ENCODE results near the gene KAT8.

Gene KAT8

DNA sequence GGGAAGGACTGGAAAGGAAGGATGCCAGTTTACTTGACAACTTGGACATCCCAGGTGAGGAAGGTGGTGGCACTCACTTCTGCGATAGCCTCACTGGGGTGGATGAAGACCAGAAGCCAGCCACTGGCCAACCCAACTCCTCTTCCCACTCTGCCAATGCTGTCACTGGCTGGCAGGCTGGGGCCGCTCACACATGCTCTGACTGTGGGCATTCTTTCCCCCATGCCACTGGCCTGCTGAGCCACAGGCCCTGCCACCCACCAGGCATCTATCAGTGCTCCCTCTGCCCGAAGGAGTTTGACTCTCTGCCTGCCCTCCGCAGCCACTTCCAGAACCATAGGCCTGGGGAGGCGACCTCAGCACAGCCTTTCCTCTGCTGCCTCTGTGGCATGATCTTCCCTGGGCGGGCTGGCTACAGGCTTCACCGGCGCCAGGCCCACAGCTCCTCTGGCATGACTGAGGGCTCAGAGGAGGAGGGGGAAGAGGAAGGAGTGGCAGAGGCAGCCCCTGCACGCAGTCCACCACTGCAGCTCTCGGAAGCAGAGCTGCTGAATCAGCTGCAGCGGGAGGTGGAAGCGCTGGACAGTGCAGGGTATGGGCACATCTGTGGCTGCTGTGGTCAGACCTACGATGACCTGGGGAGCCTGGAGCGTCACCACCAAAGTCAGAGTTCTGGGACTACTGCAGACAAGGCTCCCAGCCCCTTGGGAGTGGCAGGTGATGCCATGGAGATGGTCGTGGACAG is 38.7 kb upstream of the KAT8 start:
- H3K4me3 ChIP-seq (ENCODE audit: extremely low read depth, insufficient read depth, low read length, poor library complexity, severe bottlenecking): no peak overlapping the region
- H3K27ac ChIP-seq (ENCODE audit: low read depth, low read length, severe bottlenecking): no peak overlapping the region
- WGBS, 2 experiments (ENCODE audit: insufficient coverage in 2 of 2): 97 to 98% methylated on average over 14 to 15 of the region's 15 CpGs
- H3K36me3 ChIP-seq (ENCODE audit: control insufficient read depth, insufficient read depth, low read length): peaks cover 72% of the 10 kb centered on the region
- H3K4me1 ChIP-seq (ENCODE audit: control insufficient read depth, insufficient read depth, low read length, poor library complexity, severe bottlenecking): no peaks in the 10 kb centered on the region
- H3K9me3 ChIP-seq (ENCODE audit: control insufficient read depth, low read length): no peaks in the 10 kb centered on the region

DNA sequence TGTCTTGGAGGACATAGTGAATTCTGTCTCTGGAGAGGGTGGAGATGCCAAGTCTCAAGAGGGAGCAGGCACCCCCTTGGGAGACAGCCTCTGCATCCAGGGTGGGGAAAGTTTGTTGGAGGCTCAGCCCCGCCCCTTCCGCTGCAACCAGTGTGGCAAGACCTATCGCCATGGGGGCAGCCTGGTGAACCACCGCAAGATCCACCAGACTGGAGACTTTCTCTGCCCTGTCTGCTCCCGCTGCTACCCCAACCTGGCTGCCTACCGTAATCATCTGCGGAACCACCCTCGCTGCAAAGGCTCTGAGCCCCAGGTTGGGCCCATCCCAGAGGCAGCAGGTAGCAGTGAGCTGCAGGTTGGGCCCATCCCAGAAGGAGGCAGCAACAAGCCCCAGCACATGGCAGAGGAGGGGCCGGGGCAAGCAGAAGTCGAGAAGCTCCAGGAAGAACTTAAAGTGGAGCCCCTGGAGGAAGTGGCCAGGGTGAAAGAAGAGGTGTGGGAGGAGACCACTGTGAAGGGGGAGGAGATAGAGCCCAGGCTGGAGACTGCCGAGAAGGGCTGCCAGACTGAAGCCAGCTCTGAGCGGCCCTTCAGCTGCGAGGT is 38.0 kb upstream of the KAT8 start:
- Histone ChIP-seq H3K27ac (ENCODE audit: low read depth, low read length, severe bottlenecking) (no peak overlapping the region), H3K4me3 (ENCODE audit: extremely low read depth, insufficient read depth, low read length, poor library complexity, severe bottlenecking) (no peak overlapping the region), H3K4me1 (ENCODE audit: control insufficient read depth, insufficient read depth, low read length, poor library complexity, severe bottlenecking) (no peaks in the 10 kb centered on the region), H3K9me3 (ENCODE audit: control insufficient read depth, low read length) (no peaks in the 10 kb centered on the region), H3K36me3 (ENCODE audit: control insufficient read depth, insufficient read depth, low read length) (peaks cover 76% of the 10 kb centered on the region)
- 91 to 92% methylated on average over 11 to 13 of the region's 13 CpGs for WGBS, 2 experiments (ENCODE audit: insufficient coverage in 2 of 2)

DNA sequence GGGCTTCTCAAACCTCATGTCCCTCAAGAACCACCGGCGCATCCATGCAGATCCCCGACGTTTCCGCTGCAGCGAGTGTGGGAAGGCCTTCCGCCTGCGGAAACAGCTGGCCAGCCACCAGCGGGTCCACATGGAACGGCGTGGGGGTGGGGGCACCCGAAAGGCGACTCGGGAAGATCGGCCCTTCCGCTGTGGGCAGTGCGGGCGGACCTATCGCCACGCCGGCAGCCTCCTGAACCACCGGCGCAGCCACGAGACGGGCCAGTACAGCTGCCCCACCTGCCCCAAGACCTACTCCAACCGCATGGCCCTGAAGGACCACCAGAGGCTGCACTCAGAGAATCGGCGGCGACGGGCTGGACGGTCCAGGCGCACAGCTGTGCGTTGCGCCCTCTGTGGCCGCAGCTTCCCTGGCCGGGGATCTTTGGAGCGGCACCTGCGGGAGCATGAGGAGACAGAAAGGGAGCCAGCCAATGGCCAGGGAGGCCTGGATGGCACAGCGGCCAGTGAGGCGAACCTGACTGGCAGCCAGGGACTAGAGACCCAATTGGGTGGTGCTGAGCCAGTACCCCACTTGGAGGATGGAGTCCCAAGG is 37.3 kb upstream of the KAT8 start:
- WGBS, 2 experiments (ENCODE audit: insufficient coverage in 2 of 2): 92 to 97% methylated on average over 31 to 39 of the region's 40 CpGs
- Histone ChIP-seq H3K9me3 (ENCODE audit: control insufficient read depth, low read length) (no peaks in the 10 kb centered on the region), H3K4me3 (ENCODE audit: extremely low read depth, insufficient read depth, low read length, poor library complexity, severe bottlenecking) (no peak overlapping the region), H3K27ac (ENCODE audit: low read depth, low read length, severe bottlenecking) (no peak overlapping the region), H3K4me1 (ENCODE audit: control insufficient read depth, insufficient read depth, low read length, poor library complexity, severe bottlenecking) (no peaks in the 10 kb centered on the region), H3K36me3 (ENCODE audit: control insufficient read depth, insufficient read depth, low read length) (peaks cover 79% of the 10 kb centered on the region)

DNA sequence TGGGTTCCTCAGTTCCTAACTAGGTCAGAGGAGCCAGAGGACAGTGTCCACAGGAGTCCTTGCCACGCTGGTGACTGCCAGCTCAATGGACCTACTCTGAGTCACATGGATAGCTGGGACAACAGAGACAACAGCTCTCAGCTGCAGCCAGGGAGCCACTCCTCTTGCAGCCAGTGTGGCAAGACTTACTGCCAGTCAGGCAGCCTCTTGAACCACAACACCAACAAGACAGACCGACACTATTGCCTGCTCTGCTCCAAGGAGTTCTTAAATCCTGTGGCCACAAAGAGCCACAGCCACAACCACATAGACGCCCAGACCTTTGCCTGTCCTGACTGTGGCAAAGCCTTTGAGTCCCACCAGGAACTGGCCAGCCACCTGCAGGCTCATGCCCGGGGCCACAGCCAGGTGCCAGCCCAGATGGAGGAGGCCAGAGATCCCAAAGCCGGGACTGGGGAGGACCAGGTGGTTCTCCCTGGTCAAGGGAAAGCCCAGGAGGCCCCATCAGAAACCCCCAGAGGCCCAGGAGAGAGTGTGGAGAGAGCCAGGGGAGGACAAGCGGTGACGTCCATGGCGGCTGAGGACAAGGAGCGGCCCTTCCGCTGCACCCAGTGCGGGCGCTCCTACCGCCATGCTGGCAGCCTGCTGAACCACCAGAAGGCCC is 36.6 kb upstream of the KAT8 start:
- WGBS, 2 experiments (ENCODE audit: insufficient coverage in 2 of 2): 95% methylated on average over 12 to 13 of the region's 13 CpGs
- peaks cover 81% of the 10 kb centered on the region for H3K36me3 ChIP-seq (ENCODE audit: control insufficient read depth, insufficient read depth, low read length)
- no peak overlapping the region for H3K27ac ChIP-seq (ENCODE audit: low read depth, low read length, severe bottlenecking)
- H3K4me1 ChIP-seq (ENCODE audit: control insufficient read depth, insufficient read depth, low read length, poor library complexity, severe bottlenecking): no peaks in the 10 kb centered on the region
- H3K4me3 ChIP-seq (ENCODE audit: extremely low read depth, insufficient read depth, low read length, poor library complexity, severe bottlenecking): no peak overlapping the region
- H3K9me3 ChIP-seq (ENCODE audit: control insufficient read depth, low read length): no peaks in the 10 kb centered on the region

DNA sequence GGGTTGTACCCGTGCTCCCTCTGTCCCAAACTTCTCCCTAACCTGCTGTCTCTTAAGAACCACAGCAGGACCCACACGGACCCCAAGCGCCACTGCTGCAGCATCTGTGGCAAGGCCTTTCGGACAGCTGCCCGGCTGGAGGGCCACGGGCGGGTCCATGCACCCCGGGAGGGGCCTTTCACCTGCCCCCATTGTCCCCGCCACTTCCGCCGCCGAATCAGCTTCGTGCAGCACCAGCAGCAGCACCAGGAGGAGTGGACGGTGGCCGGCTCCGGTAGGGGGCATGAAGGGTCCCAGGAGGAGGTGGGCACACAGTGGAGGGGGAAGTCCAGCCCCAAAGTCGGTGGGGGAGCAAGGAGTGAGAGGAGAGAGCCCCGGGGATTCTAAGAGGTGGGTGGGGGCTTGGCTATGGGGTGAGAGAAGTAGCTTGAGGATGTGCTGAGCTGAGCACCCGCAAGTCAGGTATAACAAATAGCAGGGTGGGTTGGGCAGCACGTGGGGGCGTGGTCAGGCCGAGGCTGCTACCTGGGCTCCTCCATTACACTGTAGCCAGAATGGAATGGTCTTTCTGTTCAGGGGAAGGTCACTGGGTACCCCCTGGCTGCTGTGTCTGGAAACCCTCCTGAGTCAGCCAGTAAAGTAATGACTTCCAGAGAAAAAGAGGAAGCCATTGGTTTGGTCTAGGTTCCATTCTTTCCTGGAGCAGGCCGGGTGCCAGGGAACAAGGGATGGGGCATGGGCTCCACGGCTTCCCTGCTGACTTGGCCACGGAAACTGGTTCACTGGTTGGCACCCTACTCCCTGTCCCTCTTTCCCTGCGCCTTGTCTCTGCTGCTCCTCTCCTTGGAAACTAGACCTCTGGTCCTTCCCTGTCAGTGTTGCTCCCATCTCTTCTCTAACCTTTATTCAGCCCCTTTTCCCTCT is 35.8 kb upstream of the KAT8 start:
- Histone ChIP-seq H3K9me3 (ENCODE audit: control insufficient read depth, low read length) (no peaks in the 10 kb centered on the region), H3K4me3 (ENCODE audit: extremely low read depth, insufficient read depth, low read length, poor library complexity, severe bottlenecking) (no peak overlapping the region), H3K36me3 (ENCODE audit: control insufficient read depth, insufficient read depth, low read length) (peaks cover 74% of the 10 kb centered on the region), H3K4me1 (ENCODE audit: control insufficient read depth, insufficient read depth, low read length, poor library complexity, severe bottlenecking) (no peaks in the 10 kb centered on the region), H3K27ac (ENCODE audit: low read depth, low read length, severe bottlenecking) (no peak overlapping the region)
- WGBS, 2 experiments (ENCODE audit: insufficient coverage in 2 of 2): 90 to 96% methylated on average over 17 to 26 of the region's 26 CpGs

DNA sequence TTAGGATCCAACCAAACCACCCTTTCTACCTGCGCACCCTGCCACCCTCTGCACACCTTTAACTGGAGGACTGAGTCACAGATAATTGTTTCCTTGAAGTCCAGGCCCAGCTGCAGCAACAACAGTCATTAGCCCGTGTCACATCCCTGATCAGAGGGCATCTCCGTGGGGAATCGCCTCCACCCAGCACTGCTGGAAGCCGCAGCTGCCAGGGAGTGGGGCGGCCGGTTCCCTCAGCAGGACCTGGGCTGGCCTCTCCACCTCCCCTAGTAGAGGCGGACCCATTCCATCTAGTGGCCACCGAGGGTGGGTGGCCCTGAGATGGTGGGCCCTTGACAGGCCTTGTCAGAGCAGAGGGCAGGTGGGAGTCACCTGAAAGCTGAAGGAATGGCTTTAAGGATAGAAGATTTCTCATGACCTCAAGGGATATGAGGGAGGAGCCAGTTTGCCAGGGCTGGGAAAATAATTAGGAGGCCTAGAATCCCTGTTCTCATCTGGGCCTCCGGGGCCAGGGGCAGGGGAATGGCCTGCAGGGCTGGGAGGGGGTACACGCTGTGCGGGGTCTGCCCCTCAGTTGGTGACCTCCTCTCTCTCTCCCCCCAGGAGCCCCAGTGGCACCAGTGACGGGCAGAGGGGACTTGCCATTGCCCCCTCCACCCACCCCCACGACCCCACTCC is 35.0 kb upstream of the KAT8 start:
- Histone ChIP-seq H3K36me3 (ENCODE audit: control insufficient read depth, insufficient read depth, low read length) (peaks cover 73% of the 10 kb centered on the region), H3K9me3 (ENCODE audit: control insufficient read depth, low read length) (no peaks in the 10 kb centered on the region), H3K4me3 (ENCODE audit: extremely low read depth, insufficient read depth, low read length, poor library complexity, severe bottlenecking) (no peak overlapping the region), H3K27ac (ENCODE audit: low read depth, low read length, severe bottlenecking) (no peak overlapping the region), H3K4me1 (ENCODE audit: control insufficient read depth, insufficient read depth, low read length, poor library complexity, severe bottlenecking) (no peaks in the 10 kb centered on the region)
- 81 to 93% methylated on average over 9 to 11 of the region's 14 CpGs for WGBS, 2 experiments (ENCODE audit: insufficient coverage in 2 of 2)

DNA sequence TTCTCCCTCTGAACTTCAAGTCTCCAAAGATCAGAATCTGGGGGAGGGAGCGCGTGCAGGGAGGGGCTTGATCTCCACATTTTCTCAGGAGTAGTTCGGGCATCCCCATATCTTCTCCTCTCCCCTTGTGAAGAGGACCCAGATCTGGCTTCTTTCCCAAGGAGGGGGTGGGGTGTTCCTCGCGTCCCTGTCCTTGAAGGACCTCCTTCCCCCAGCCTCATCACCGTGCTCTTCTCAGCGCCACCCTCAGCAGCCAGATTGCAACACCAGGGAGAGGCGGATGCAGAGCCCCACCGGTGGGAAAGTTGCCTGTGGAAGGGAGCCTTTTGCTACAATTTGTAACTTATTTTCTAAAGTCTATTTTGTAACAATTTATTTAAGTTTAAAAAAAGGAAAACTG is 34.4 kb upstream of the KAT8 start:
- Histone ChIP-seq H3K4me1 (ENCODE audit: control insufficient read depth, insufficient read depth, low read length, poor library complexity, severe bottlenecking) (no peaks in the 10 kb centered on the region), H3K36me3 (ENCODE audit: control insufficient read depth, insufficient read depth, low read length) (peaks cover 73% of the 10 kb centered on the region), H3K9me3 (ENCODE audit: control insufficient read depth, low read length) (no peaks in the 10 kb centered on the region), H3K4me3 (ENCODE audit: extremely low read depth, insufficient read depth, low read length, poor library complexity, severe bottlenecking) (no peak overlapping the region), H3K27ac (ENCODE audit: low read depth, low read length, severe bottlenecking) (no peak overlapping the region)
- 80 to 100% methylated on average over 1 of the region's 9 CpGs for WGBS, 2 experiments (ENCODE audit: insufficient coverage in 2 of 2)

DNA sequence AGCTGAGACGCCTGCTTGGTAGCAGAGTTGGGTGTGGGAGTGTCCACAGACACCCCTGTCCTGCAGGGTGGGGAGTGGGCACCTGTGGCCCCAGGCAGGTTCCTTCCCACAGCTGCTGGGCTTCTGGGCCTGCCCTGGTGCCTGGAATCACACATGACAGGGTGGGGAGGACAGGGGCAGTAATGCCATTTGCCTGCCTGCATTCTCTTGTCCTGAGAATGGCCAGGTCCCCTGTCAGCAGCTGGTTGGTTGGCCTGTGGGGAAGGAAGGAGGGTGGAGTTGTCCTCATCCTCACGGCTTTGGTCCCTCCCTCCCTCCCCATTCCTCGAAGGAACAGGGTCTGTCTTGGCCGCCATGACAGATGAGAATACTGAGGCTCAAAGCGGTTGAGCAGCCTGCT is 33.9 kb upstream of the KAT8 start:
- Histone ChIP-seq H3K36me3 (ENCODE audit: control insufficient read depth, insufficient read depth, low read length) (peaks cover 73% of the 10 kb centered on the region), H3K9me3 (ENCODE audit: control insufficient read depth, low read length) (no peaks in the 10 kb centered on the region), H3K4me1 (ENCODE audit: control insufficient read depth, insufficient read depth, low read length, poor library complexity, severe bottlenecking) (no peaks in the 10 kb centered on the region), H3K27ac (ENCODE audit: low read depth, low read length, severe bottlenecking) (no peak overlapping the region), H3K4me3 (ENCODE audit: extremely low read depth, insufficient read depth, low read length, poor library complexity, severe bottlenecking) (no peak overlapping the region)
- WGBS, 2 experiments (ENCODE audit: insufficient coverage in 2 of 2): 96 to 100% methylated on average over 2 of the region's 5 CpGs

DNA sequence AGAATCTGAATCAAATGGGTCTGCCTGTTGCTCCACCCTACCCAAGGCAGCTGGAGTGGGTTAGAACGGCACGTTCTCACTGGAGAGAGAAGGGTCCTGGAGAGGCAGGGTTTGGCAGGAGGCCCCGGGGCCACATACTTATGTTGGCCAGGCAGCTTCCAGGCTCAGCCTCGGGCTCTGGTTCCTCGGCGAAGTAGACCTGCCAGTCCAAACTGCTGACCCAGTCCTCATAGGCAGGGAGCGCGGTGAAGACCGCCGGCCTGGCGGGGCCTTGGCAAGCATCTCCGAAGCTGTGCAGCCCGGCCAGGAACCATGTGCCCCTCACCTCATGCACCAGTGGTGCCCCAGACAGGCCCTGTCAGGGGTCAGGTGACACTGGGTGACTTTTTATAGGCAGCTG is 33.5 kb upstream of the KAT8 start:
- H3K9me3 ChIP-seq (ENCODE audit: control insufficient read depth, low read length): no peaks in the 10 kb centered on the region
- H3K4me3 ChIP-seq (ENCODE audit: extremely low read depth, insufficient read depth, low read length, poor library complexity, severe bottlenecking): no peak overlapping the region
- H3K36me3 ChIP-seq (ENCODE audit: control insufficient read depth, insufficient read depth, low read length): peaks cover 73% of the 10 kb centered on the region
- no peaks in the 10 kb centered on the region for H3K4me1 ChIP-seq (ENCODE audit: control insufficient read depth, insufficient read depth, low read length, poor library complexity, severe bottlenecking)
- 95 to 96% methylated on average over 13 of the region's 13 CpGs for WGBS, 2 experiments (ENCODE audit: insufficient coverage in 2 of 2)
- no peak overlapping the region for H3K27ac ChIP-seq (ENCODE audit: low read depth, low read length, severe bottlenecking)
